ENCODE measurements around the gene PPP1R1B. TPM values are rescaled to one million over a fixed set of nuclear protein-coding genes. Genes with fewer than 3 reads are reported as not detected.

Gene PPP1R1B
- total and polyA plus RNA-seq, 7 donors = 0.10 to 1.6 (median 0.29) TPM; not detected in 1

GRCh38 chr17:39599665-39600231 lies 27.0 kb upstream of the PPP1R1B start:
- 4 to 6% (median 4%) methylated on average over 24 to 28 of the region's 28 CpGs for WGBS, 3 donors
- no peak overlapping the region for H3K4me3 ChIP-seq
- DNase-seq (no peak), ATAC-seq (no peak)
- H3K4me1 ChIP-seq = peaks cover 14% of the 10 kb centered on the region
- no peaks in the 10 kb centered on the region for H3K36me3 ChIP-seq (ENCODE audit: insufficient read depth in 1 of 2, low read depth in 1 of 2)
- intact Hi-C loops (cut with DNase I) = no loop called here
- H3K27ac ChIP-seq = no peak overlapping the region
- H3K9me3 ChIP-seq = no peaks in the 10 kb centered on the region
- H3K27me3 ChIP-seq (ENCODE audit: insufficient read depth in 3 of 3, low read length in 2 of 3) = peaks cover 0 to 100% (median 54%) of the 10 kb centered on the region in 3 donors
- no peak for TF ChIP-seq CTCF (IDR thresholded peaks at IDR 0.05)

GRCh38 chr17:39600288-39600996 lies 26.3 kb upstream of the PPP1R1B start:
- 13 to 20% (median 13%) methylated on average over 13 of the region's 13 CpGs for WGBS, 3 donors
- peaks cover 0 to 100% (median 59%) of the 10 kb centered on the region in 3 donors for H3K27me3 ChIP-seq (ENCODE audit: insufficient read depth in 3 of 3, low read length in 2 of 3)
- no peak overlapping the region for H3K4me3 ChIP-seq
- no peak for TF ChIP-seq CTCF (IDR thresholded peaks at IDR 0.05)
- H3K36me3 ChIP-seq (ENCODE audit: insufficient read depth in 1 of 2, low read depth in 1 of 2) = no peaks in the 10 kb centered on the region
- DNase-seq = no peak
- peaks cover 18% of the 10 kb centered on the region for H3K4me1 ChIP-seq
- no peak overlapping the region for H3K27ac ChIP-seq
- intact Hi-C loops (cut with DNase I) = no loop called here
- no peaks in the 10 kb centered on the region for H3K9me3 ChIP-seq
- no peak for ATAC-seq

GRCh38 chr17:39600997-39601597 lies 25.7 kb upstream of the PPP1R1B start:
- Histone ChIP-seq H3K9me3 (no peaks in the 10 kb centered on the region), H3K36me3 (ENCODE audit: insufficient read depth in 1 of 2, low read depth in 1 of 2) (no peaks in the 10 kb centered on the region), H3K4me3 (no peak overlapping the region), H3K4me1 (peaks cover 23% of the 10 kb centered on the region), H3K27ac (no peak overlapping the region), H3K27me3 (ENCODE audit: insufficient read depth in 3 of 3, low read length in 2 of 3) (peaks cover 0 to 100% (median 63%) of the 10 kb centered on the region in 3 donors)
- intact Hi-C loops (cut with DNase I) = no loop called here
- no peak for TF ChIP-seq CTCF (IDR thresholded peaks at IDR 0.05)
- no peak for DNase-seq
- no peak for ATAC-seq
- 27 to 47% (median 38%) methylated on average over 20 to 21 of the region's 21 CpGs for WGBS, 3 donors

GRCh38 chr17:39601758-39602532 lies 24.8 kb upstream of the PPP1R1B start:
- intact Hi-C loops (cut with DNase I) = no loop called here
- Histone ChIP-seq H3K27me3 (ENCODE audit: insufficient read depth in 3 of 3, low read length in 2 of 3) (peaks cover 0 to 100% (median 66%) of the 10 kb centered on the region in 3 donors), H3K36me3 (ENCODE audit: insufficient read depth in 1 of 2, low read depth in 1 of 2) (no peaks in the 10 kb centered on the region), H3K27ac (no peak overlapping the region), H3K4me1 (peaks cover 31% of the 10 kb centered on the region), H3K4me3 (no peak overlapping the region), H3K9me3 (no peaks in the 10 kb centered on the region)
- ATAC-seq (no peak), DNase-seq (no peak)
- TF ChIP-seq CTCF (IDR thresholded peaks at IDR 0.05) = no peak
- WGBS, 3 donors = 48 to 53% (median 50%) methylated on average over 12 of the region's 12 CpGs
